HEK293 (cell line): ENCODE results near the gene NOL4L.

Source experiments
- CTCF ChIA-PET: fragments of 350-600 bp; formaldehyde crosslinking; extraction: SDS; loops from one replicate; lab custom pipeline; 2021; ENCODE audit warnings: antibody characterized with exemption; lab: Yijun Ruan, JAX
- POLR2A ChIA-PET: fragments of 300-600 bp; formaldehyde crosslinking; extraction: SDS; loops from one replicate; lab custom pipeline; 2020; ENCODE audit warnings: antibody characterized with exemption, inconsistent platforms; lab: Yijun Ruan, JAX
- H3K27ac ChIP-seq: fragments of 200-500 bp; sonication (Bioruptor generic); 2 replicates; pipeline ENCODE4 v1.5.1; 2014; ENCODE audit warnings: low read depth, low read length, control low read depth, inconsistent platforms; ENCODE audit errors: extremely low read depth
- H3K36me3 ChIP-seq, 2 experiments: fragments of 200-500 bp in 1 of 2; sonication (Bioruptor generic) in 1 of 2; 1 replicate in 1 of 2; 2 replicates in 1 of 2; pipeline ENCODE4 v1.5.1; 2014 to 2017; ENCODE audit warnings: inconsistent platforms in 2 of 2, low read length in 2 of 2; ENCODE audit not compliant: control insufficient read depth in 2 of 2, insufficient read depth in 1 of 2
- H3K4me1 ChIP-seq: fragments of 200-500 bp; sonication (Bioruptor generic); 2 replicates; pipeline ENCODE4 v1.5.1; 2014; ENCODE audit warnings: mild to moderate bottlenecking, low read length, inconsistent platforms; ENCODE audit not compliant: control insufficient read depth, insufficient read depth
- H3K4me3 ChIP-seq: 2 replicates; pipeline ENCODE4 v1.5.1; 2011; ENCODE audit warnings: low read depth, mild to moderate bottlenecking, control low read depth, low read length, moderate library complexity
- H3K9me3 ChIP-seq: fragments of 200-500 bp; sonication (Bioruptor generic); 2 replicates; pipeline ENCODE4 v1.5.1; 2014; ENCODE audit warnings: low read depth, low read length, inconsistent platforms; ENCODE audit not compliant: control insufficient read depth, insufficient read depth
- BCL11B ChIP-seq: fragments of 450-650 bp; formaldehyde crosslinking; IDR thresholded peaks from 2 replicates; pipeline ENCODE4 v1.5.1; 2016; ENCODE audit warnings: low read depth, missing biosample characterization, missing genetic modification characterization
- GFI1B ChIP-seq: fragments of 450-650 bp; formaldehyde crosslinking; IDR thresholded peaks from 2 replicates; pipeline ENCODE4 v1.5.1; 2016; ENCODE audit warnings: missing biosample characterization, missing genetic modification characterization
- IKZF3 ChIP-seq: fragments of 450-650 bp; IDR thresholded peaks from 2 replicates; pipeline ENCODE4 v1.5.0; 2018; ENCODE audit warnings: missing biosample characterization, mild to moderate bottlenecking, missing genetic modification characterization, moderate library complexity
- SCRT2 ChIP-seq: fragments of 450-650 bp; formaldehyde crosslinking; IDR thresholded peaks from 2 replicates; pipeline ENCODE4 v1.5.1; 2016; ENCODE audit warnings: missing biosample characterization, missing genetic modification characterization
- TCF7L2 ChIP-seq: IDR thresholded peaks from 2 replicates; pipeline ENCODE4 v1.6.1; 2011; ENCODE audit warnings: low read depth, mild to moderate bottlenecking, inconsistent platforms, low read length, moderate library complexity, borderline replicate concordance
- ZBTB17 ChIP-seq: fragments of 450-650 bp; formaldehyde crosslinking; IDR thresholded peaks from 2 replicates; pipeline ENCODE4 v1.5.1; 2016; ENCODE audit warnings: missing biosample characterization, missing genetic modification characterization
- ZBTB20 ChIP-seq: fragments of 450-650 bp; formaldehyde crosslinking; IDR thresholded peaks from 2 replicates; pipeline ENCODE4 v1.5.1; 2016; ENCODE audit warnings: missing biosample characterization, missing genetic modification characterization
- ZEB2 ChIP-seq: fragments of 450-650 bp; formaldehyde crosslinking; IDR thresholded peaks from 2 replicates; pipeline ENCODE4 v1.5.1; 2016; ENCODE audit warnings: missing biosample characterization, missing genetic modification characterization
- ZNF157 ChIP-seq: fragments of 450-650 bp; formaldehyde crosslinking; IDR thresholded peaks from 2 replicates; pipeline ENCODE4 v1.5.1; 2016; ENCODE audit warnings: missing biosample characterization, missing genetic modification characterization
- ZNF169 ChIP-seq: fragments of 450-650 bp; formaldehyde crosslinking; IDR thresholded peaks from 2 replicates; pipeline ENCODE4 v1.5.1; 2016; ENCODE audit warnings: missing biosample characterization, missing genetic modification characterization
- ZNF184 ChIP-seq: fragments of 450-650 bp; IDR thresholded peaks from 2 replicates; pipeline ENCODE4 v1.5.1; 2018; ENCODE audit warnings: missing biosample characterization, mild to moderate bottlenecking, missing genetic modification characterization
- ZNF2 ChIP-seq: fragments of 450-650 bp; formaldehyde crosslinking; IDR thresholded peaks from 2 replicates; pipeline ENCODE4 v1.5.1; 2016; ENCODE audit warnings: missing biosample characterization, missing genetic modification characterization
- ZNF248 ChIP-seq: fragments of 450-650 bp; formaldehyde crosslinking; IDR thresholded peaks from 2 replicates; pipeline ENCODE4 v1.5.1; 2017; ENCODE audit warnings: missing biosample characterization, missing genetic modification characterization
- ZNF302 ChIP-seq: fragments of 450-650 bp; formaldehyde crosslinking; IDR thresholded peaks from 2 replicates; pipeline ENCODE4 v1.5.1; 2016; ENCODE audit warnings: missing biosample characterization, missing genetic modification characterization, low read depth
- ZNF335 ChIP-seq: fragments of 450-650 bp; formaldehyde crosslinking; conservative IDR thresholded peaks from 2 replicates; pipeline ENCODE4 v1.5.1; 2016; ENCODE audit warnings: missing biosample characterization, missing genetic modification characterization
- ZNF596 ChIP-seq: fragments of 450-650 bp; IDR thresholded peaks from 2 replicates; pipeline ENCODE4 v1.5.0; 2018; ENCODE audit warnings: missing biosample characterization, mild to moderate bottlenecking, missing genetic modification characterization, moderate library complexity
- ZNF610 ChIP-seq: fragments of 450-650 bp; formaldehyde crosslinking; IDR thresholded peaks from 2 replicates; pipeline ENCODE4 v1.5.1; 2016; ENCODE audit warnings: missing biosample characterization, missing genetic modification characterization, borderline replicate concordance
- ZNF654 ChIP-seq: fragments of 450-650 bp; formaldehyde crosslinking; IDR thresholded peaks from 2 replicates; pipeline ENCODE4 v1.5.1; 2016; ENCODE audit warnings: low read depth, missing biosample characterization, missing genetic modification characterization
- ZNF660 ChIP-seq: fragments of 450-650 bp; IDR thresholded peaks from 2 replicates; pipeline ENCODE4 v1.5.1; 2018; ENCODE audit warnings: missing biosample characterization, mild to moderate bottlenecking, missing genetic modification characterization
- ZNF76 ChIP-seq: fragments of 450-650 bp; formaldehyde crosslinking; IDR thresholded peaks from 2 replicates; pipeline ENCODE4; 2016; ENCODE audit warnings: low read depth, missing biosample characterization, missing genetic modification characterization, borderline replicate concordance
- ZNF776 ChIP-seq: fragments of 450-650 bp; formaldehyde crosslinking; IDR thresholded peaks from 2 replicates; pipeline ENCODE4 v1.5.0; 2017; ENCODE audit warnings: missing biosample characterization, missing genetic modification characterization, borderline replicate concordance
- ZNF785 ChIP-seq: fragments of 450-650 bp; formaldehyde crosslinking; IDR thresholded peaks from 2 replicates; pipeline ENCODE4 v1.5.1; 2016; ENCODE audit warnings: missing biosample characterization, missing genetic modification characterization
- ZNF830 ChIP-seq: fragments of 450-650 bp; IDR thresholded peaks from 2 replicates; pipeline ENCODE4 v1.5.0; 2018; ENCODE audit warnings: missing biosample characterization, missing genetic modification characterization, low read depth, mild to moderate bottlenecking, moderate library complexity
- TF ChIP-seq, protein P1 (sequence below): fragments of 450-650 bp; formaldehyde crosslinking; IDR thresholded peaks from 2 replicates; pipeline ENCODE4 v1.5.1; 2017; ENCODE audit warnings: missing biosample characterization, missing genetic modification characterization

Gene NOL4L

DNA sequence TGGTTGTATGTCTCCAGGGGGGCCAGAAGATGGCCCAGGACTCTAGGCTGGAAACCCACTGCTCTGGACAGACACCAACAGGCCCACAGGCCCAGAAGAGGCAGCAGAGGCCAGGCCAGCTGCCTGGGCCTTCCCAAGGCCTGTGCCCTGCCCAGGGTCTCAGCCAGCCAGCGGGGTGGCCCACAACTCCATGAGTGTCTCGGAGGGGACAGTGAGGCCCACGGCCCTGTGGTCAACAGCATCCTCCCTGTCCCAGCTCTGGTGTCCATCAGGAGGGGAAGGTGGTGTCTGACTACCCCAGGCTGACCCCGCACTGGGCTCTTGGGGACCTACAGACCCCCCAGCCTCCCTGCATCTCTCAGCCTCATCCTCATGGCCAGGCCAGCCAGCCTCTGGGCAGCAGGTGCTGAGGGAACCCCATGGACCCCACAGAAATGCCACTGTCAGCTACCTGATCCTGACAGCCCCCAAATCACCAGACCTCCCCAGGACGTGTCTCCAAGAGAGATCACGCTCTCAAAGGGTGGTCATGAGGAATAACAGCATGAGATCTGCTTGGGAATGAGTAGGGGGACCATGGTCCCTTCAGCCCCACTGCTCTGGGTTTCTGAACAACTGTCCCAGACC, 112.4 kb downstream of the NOL4L start:
- CTCF ChIA-PET, result interaction anchor here (0.7 to 2.4 kb wide), 2 partner anchors 64 to 180 kb away, joined by 5 to 6 read pairs; no protein-coding TSS in a partner anchor
- TF ChIP-seq ZNF596 (tag by site-specific recombination) (no peak), ZNF302 (no peak), GFI1B (no peak), ZNF830 (no peak), ZNF184 (no peak), ZNF785 (tag by site-specific recombination) (no peak), IKZF3 (tag by site-specific recombination) (no peak), ZNF157 (tag by site-specific recombination) (no peak), ZBTB20 (tag by site-specific recombination) (no peak), ZNF654 (tag by site-specific recombination) (no peak)
- Histone ChIP-seq H3K27ac (no peak overlapping the region), H3K9me3 (no peaks in the 10 kb centered on the region), H3K4me3 (no peak overlapping the region), H3K36me3 (peaks cover 0 to 24% of the 10 kb centered on the region in 2 experiments; a peak in 1 of 3 replicates), H3K4me1 (peaks cover 11% of the 10 kb centered on the region)
- POLR2A ChIA-PET, result no interaction called here

DNA sequence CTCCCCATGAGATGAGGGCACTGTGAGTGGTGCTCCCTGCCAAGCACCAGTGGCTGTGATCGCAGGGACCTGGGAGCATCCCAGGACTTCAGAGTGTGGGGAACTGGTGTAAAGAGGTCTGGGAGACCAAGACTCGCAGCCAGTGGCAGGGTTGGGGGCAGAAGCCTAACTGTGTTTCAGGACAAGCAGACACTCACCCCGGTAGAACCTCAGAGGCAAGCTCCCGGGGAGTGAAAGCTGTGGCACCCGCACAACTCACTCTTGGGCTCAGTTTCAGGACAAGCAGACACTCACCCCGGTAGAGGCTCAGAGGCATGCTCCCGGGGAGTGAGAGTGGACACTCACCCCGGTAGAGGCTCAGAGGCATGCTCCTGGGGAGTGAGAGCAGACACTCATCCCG, 114.2 kb downstream of the NOL4L start:
- Histone ChIP-seq H3K27ac (no peak overlapping the region), H3K9me3 (no peaks in the 10 kb centered on the region), H3K36me3 (peaks cover 0 to 24% of the 10 kb centered on the region in 2 experiments; a peak in 1 of 3 replicates), H3K4me3 (no peak overlapping the region), H3K4me1 (peaks cover 9% of the 10 kb centered on the region)
- TF ChIP-seq ZNF785 (tag by site-specific recombination) (no peak), ZNF248 (tag by site-specific recombination) (no peak), TCF7L2 (no peak), ZNF776 (tag by site-specific recombination) (no peak), ZNF2 (tag by site-specific recombination) (no peak), ZBTB17 (no peak), ZNF610 (tag by site-specific recombination) (no peak), ZNF169 (tag by site-specific recombination) (no peak), ZNF335 (tag by site-specific recombination) (no peak), SCRT2 (tag by site-specific recombination) (no peak), ZEB2 (tag by site-specific recombination) (no peak), ZNF76 (tag by site-specific recombination) (no peak), BCL11B (tag by site-specific recombination) (no peak), ZNF660 (no peak)
- TF ChIP-seq, protein P1, sequence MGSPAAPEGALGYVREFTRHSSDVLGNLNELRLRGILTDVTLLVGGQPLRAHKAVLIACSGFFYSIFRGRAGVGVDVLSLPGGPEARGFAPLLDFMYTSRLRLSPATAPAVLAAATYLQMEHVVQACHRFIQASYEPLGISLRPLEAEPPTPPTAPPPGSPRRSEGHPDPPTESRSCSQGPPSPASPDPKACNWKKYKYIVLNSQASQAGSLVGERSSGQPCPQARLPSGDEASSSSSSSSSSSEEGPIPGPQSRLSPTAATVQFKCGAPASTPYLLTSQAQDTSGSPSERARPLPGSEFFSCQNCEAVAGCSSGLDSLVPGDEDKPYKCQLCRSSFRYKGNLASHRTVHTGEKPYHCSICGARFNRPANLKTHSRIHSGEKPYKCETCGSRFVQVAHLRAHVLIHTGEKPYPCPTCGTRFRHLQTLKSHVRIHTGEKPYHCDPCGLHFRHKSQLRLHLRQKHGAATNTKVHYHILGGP (tag by site-specific recombination), result no peak
- ChIA-PET POLR2A (no interaction called here), CTCF (interaction anchor here (0.6 to 2.4 kb wide), 5 partner anchors 29 to 284 kb away, joined by 3 to 6 read pairs (median 4); no protein-coding TSS in a partner anchor)
